Ascending aorta (tissue), 2 donors: ENCODE data around the gene SPDYE4. TPM values are rescaled to one million over a fixed set of nuclear protein-coding genes. Genes with fewer than 3 reads are reported as not detected.

Experiments
- DNase-seq, 2 donors: peaks; one replicate each; pipeline ENCODE4 v3.0.0-alpha.2; 2019; ENCODE audit warnings: low spot score in 2 of 2
- H3K27ac ChIP-seq, 2 donors: fragments of 200-600 bp; sonication (generic); one replicate each; pipeline ENCODE4 v1.5.1; 2016 to 2017; ENCODE audit warnings: mild to moderate bottlenecking in 1 of 2
- H3K27me3 ChIP-seq: fragments of 200-600 bp; sonication (generic); one replicate; pipeline ENCODE4 v1.5.1; 2017
- H3K36me3 ChIP-seq, 2 donors: fragments of 200-600 bp; sonication (generic); one replicate each; pipeline ENCODE4 v1.5.1; 2016
- H3K4me1 ChIP-seq, 2 donors: fragments of 200-600 bp; sonication (generic); one replicate each; pipeline ENCODE4 v1.5.1; 2016 to 2017; ENCODE audit warnings: mild to moderate bottlenecking in 1 of 2
- H3K4me3 ChIP-seq, 2 donors: fragments of 200-600 bp; sonication (generic); one replicate each; pipeline ENCODE4 v1.5.1; 2016 to 2017; ENCODE audit warnings: mild to moderate bottlenecking in 1 of 2
- H3K9me3 ChIP-seq, 2 donors: fragments of 200-600 bp; sonication (generic); one replicate each; pipeline ENCODE4 v1.5.1; 2016
- intact Hi-C: fragments of 100-400 bp; cut with DNase I; formaldehyde crosslinking; loops from one replicate; pipeline ENCODE4 v1.15.1; 2023
- total RNA-seq: library from RNA; depleted of rRNA; stranded (reverse); fragments of >200 nt; gene quantifications from one replicate; pipeline ENCODE4 v1.1.0, GENCODE V29; 2016
- TF ChIP-seq, protein P1 (sequence below), 3 experiments: fragments of 200-600 bp in 2 of 3; fragments of 450-650 bp in 1 of 3; sonication (generic) in 2 of 3; IDR thresholded peaks; one replicate each; pipeline ENCODE4 v1.5.1; 2016 to 2019; ENCODE audit warnings: antibody characterized with exemption in 3 of 3, mild to moderate bottlenecking in 1 of 3, moderate library complexity in 1 of 3

The SPDYE4 gene
- total RNA-seq, 1 donor from 2014 or later = not detected

DNA sequence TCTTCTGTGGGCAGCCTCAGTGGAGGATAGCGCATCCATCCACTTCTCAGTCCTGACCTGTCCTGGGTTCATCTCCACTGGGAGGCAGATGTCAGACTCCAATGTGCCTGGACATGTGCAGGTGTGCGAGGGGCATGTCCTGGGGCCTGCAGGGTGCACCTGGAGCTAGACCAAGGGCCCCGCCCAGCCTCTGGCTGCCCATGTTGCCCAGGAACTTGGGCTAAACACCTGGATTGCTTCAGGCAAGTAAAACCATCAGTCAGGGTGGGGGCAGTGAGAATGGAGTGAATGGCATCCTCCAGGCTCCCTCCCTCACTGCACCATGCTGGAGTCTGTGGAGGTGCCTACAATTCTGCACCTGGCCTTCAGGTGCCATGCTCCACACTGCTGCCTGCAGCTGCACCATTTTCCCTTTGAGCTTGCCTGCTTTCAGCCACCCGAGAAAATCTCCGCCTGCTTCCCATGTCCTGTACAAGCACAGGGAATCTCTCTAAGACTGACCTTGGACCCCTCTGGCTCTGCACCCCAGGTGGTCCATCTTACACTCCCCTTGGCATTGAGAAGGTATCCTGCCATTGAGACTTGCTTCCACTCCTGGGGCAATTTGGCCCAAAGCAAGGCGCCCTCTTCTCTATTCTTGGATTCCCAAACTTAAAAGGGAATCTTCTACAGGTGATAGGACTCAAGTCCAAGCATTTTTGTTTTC, 42.9 kb upstream of the SPDYE4 start:
- DNase-seq = no peak
- H3K4me1 ChIP-seq = no peaks in the 10 kb centered on the region

DNA sequence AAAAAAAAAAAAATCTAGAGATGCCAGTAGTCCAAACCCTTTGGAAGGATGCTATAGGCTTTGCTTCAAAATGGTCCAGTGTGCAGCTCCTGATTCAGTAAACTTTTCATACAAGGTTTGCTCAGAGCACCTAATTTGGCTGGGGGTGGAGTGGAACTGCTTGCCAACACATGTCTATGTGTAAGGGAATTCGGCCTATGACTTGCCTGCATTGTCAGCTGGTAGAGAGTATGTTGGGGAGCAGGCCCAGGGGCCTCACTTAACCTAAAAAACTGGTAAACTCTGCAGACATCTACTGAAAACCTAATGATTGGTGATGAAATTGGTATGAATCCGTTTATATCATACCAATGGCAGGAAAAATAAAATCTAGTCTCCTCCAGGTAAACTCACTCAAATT, 42.3 kb upstream of the SPDYE4 start:
- intact Hi-C loops = no loop called here
- DNase-seq = no peak
- TF ChIP-seq, protein P1, sequence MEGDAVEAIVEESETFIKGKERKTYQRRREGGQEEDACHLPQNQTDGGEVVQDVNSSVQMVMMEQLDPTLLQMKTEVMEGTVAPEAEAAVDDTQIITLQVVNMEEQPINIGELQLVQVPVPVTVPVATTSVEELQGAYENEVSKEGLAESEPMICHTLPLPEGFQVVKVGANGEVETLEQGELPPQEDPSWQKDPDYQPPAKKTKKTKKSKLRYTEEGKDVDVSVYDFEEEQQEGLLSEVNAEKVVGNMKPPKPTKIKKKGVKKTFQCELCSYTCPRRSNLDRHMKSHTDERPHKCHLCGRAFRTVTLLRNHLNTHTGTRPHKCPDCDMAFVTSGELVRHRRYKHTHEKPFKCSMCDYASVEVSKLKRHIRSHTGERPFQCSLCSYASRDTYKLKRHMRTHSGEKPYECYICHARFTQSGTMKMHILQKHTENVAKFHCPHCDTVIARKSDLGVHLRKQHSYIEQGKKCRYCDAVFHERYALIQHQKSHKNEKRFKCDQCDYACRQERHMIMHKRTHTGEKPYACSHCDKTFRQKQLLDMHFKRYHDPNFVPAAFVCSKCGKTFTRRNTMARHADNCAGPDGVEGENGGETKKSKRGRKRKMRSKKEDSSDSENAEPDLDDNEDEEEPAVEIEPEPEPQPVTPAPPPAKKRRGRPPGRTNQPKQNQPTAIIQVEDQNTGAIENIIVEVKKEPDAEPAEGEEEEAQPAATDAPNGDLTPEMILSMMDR (IDR thresholded peaks at IDR 0.05) = no peak
- Histone ChIP-seq H3K27me3 (peaks cover 5% of the 10 kb centered on the region), H3K36me3 (no peaks in the 10 kb centered on the region), H3K9me3 (no peaks in the 10 kb centered on the region), H3K4me3 (no peak overlapping the region), H3K4me1 (no peaks in the 10 kb centered on the region), H3K27ac (no peak overlapping the region)

More for the DNA sequence above, 42.9 kb upstream of the SPDYE4 start:
- H3K9me3 ChIP-seq = no peaks in the 10 kb centered on the region
- intact Hi-C loops = no loop called here
- H3K36me3 ChIP-seq = no peaks in the 10 kb centered on the region
- H3K27me3 ChIP-seq = peaks cover 5% of the 10 kb centered on the region
- no peak overlapping the region for H3K27ac ChIP-seq
- no peak overlapping the region for H3K4me3 ChIP-seq
- TF ChIP-seq, protein P1 (IDR thresholded peaks at IDR 0.05) = no peak

DNA sequence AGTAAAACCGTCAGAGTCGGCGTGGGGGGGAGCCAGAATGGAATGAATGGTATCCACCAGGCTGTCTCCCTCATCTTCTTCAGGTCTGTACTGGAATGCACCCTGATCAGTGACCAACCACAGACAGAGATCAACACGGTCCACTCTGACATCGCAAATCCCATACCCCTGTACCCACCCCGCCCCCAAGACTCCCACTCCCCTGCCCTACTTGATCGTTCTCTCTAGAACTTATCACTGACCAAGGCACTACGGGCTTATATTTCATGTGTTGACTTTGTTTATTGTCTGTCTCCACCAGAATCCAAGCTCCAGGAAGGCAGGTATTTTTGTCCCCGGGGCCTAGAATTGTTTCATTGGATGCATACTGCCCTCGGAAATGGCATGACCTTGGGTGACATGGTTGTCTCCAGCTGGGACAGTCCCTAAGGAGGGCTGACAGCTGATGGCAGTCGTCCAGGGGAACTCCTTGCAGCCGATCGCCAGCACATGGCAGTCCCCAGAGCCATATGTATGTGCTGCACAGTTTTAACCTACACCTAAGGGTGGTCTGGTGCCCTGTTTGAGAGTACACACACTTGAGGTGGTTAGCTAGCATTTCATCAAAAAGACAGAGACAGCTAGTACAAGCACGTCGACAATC, 41.3 kb upstream of the SPDYE4 start:
- Histone ChIP-seq H3K27ac (no peak overlapping the region), H3K4me1 (no peaks in the 10 kb centered on the region), H3K27me3 (peaks cover 5% of the 10 kb centered on the region), H3K36me3 (no peaks in the 10 kb centered on the region), H3K9me3 (no peaks in the 10 kb centered on the region), H3K4me3 (no peak overlapping the region)
- TF ChIP-seq, protein P1 (IDR thresholded peaks at IDR 0.05) = no peak
- DNase-seq = no peak
- intact Hi-C loops = no loop called here

DNA sequence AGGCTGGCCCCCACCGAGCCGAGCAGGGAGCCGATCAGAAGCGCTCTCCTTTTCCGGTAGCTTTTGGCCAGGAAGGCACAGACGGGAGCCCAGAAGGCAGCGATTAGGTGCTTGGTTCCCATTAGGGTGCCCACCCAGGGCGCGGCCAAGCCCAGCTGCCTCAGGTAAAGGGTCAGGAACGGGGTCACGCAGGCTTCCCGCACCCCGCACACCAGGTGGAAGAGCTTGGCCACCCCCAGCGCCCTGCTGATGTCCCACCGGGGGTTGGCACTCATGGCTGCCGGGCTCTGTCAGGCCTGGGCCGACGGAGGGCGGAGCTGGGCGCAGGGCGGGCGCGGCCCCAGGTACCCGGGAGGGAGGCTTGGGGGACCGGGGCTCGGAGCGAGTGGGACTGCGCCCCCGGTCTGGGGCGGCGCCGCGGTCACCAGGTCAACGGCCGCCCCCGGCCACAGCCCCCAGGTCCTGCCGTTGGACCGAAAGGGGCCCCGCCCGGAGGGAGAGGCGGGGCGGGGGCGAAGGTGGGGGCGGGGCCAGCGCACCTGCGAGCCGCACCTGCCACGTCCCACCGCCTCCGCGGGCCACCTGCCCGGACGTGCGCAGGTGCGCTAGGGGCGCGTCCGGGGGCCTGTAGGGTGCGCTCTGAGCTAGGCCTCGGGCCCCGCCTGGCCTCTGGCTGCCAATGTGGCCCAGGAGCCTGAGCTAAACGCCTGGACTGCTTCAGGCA, 40.7 kb upstream of the SPDYE4 start, which contains the start of gene MFSD6L:
Gene MFSD6L (minus strand): TSS at position 520 of the 724 bp plus-strand sequence. CDS start 245 bp downstream, at position 275.
- no peak within 1 kb of the TSS for H3K27ac ChIP-seq
- DNase-seq = no peak
- intact Hi-C loops = no loop called here
- TF ChIP-seq, protein P1 (IDR thresholded peaks at IDR 0.05) = no peak
- H3K9me3 ChIP-seq = no peaks in the 10 kb centered on the region
- H3K4me3 ChIP-seq = peak within 1 kb of the TSS in 1 of 2 donors; percentile 1
- H3K27me3 ChIP-seq = peaks cover 5% of the 10 kb centered on the region
- H3K4me1 ChIP-seq = no peaks in the 10 kb centered on the region
- no peaks in the 10 kb centered on the region for H3K36me3 ChIP-seq

DNA sequence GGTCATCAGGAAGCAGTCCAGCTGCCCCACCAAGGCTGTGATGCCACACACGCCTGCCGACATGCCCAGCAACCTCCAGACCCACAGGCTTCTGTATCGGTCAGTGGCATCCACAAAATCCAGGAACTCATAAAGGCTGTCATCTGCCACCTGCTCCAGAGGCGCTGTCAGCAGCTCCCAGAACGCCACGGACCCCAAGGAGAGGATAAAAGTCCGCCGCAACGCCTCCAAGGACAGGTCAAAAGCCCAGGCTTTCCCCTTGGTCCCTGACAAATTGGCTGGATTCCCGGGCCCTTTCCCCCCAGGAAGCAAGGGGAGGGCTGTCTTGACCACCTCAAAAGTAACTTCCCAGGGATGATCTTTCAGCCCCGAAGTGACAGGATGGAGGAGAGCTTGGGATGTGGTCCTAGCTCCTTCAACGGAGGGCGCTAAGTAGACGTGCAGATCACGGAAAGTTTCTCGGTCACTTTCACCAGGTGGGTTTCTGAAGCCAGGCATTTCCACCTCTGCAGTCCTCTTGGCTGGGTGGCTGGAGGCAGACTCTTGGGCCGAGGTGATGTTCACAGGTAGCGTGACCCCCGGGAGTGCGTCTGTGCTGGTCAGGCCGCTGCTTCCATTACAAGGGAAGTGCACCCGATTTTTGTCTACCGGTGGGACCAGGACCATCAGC, 40.0 kb upstream of the SPDYE4 start:
- Histone ChIP-seq H3K4me1 (no peaks in the 10 kb centered on the region), H3K4me3 (no peak overlapping the region), H3K27ac (no peak overlapping the region), H3K36me3 (no peaks in the 10 kb centered on the region), H3K27me3 (peaks cover 5% of the 10 kb centered on the region), H3K9me3 (no peaks in the 10 kb centered on the region)
- intact Hi-C loops = no loop called here
- DNase-seq = no peak
- TF ChIP-seq, protein P1 (IDR thresholded peaks at IDR 0.05) = no peak
